NOMO-1 treated with dmso at 0.1 percent for 144 hours (cell line): Measurements from ENCODE around the gene TNNT2.

Source experiments
- DNase-seq: peaks from one replicate; lab custom pipeline; 2025; ENCODE audit not compliant: unreplicated experiment; lab: John Stamatoyannopoulos, UW

The TNNT2 gene

GRCh38 chr1:201357636-201358348, 19.7 kb downstream of the TNNT2 start:
- DNase-seq: no peak

- DNase-seq: no peak
These were observed 20.3 kb downstream of the TNNT2 start for GRCh38 chr1:201357211-201357610.

GRCh38 chr1:201356701-201357100, 20.8 kb downstream of the TNNT2 start:
- no peak for DNase-seq

DNA sequence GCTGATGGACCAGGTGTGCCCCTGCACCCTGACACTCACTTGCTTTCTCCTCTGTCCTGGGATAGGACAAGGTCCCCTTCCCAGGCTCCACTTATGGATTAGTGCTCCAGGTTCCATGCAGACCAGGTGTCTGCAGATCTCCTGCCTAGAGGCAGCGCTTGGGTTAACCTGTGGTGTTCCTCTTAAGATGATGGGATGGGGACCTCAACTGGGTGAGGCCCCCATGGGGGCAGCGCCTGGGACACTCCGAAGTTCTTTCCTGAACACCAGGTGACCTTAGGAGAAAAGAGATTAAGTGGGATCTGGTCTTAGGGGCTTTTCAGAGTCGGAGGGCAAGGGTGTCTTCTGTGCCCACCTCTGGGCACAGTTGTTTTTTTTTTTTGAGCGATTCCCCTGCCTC, 21.2 kb downstream of the TNNT2 start:
- no peak for DNase-seq

DNA sequence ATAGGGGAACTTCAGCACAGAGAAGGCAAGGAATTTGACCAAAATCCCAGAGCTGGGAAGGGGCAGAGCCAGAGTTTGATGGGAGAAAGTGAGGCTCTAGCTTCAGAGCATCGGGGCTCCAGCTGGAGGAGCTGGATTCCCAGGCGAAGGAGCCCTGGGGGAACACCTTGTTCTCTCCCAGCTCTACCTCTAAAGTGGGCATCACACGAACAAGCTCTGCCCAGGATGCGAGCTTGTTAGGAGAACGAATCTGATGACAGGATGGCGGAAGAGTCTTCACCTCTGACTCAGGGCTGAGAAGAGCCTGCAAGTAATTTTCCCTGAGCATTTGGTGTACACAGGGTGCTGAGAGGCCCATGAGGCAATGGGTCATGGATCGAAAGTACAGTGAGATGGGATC, 22.0 kb downstream of the TNNT2 start:
- no peak for DNase-seq

- no peak for DNase-seq
These were observed 22.6 kb downstream of the TNNT2 start for GRCh38 chr1:201354901-201355295.

- DNase-seq: no peak
These were observed 23.2 kb downstream of the TNNT2 start for GRCh38 chr1:201354151-201354900.

DNA sequence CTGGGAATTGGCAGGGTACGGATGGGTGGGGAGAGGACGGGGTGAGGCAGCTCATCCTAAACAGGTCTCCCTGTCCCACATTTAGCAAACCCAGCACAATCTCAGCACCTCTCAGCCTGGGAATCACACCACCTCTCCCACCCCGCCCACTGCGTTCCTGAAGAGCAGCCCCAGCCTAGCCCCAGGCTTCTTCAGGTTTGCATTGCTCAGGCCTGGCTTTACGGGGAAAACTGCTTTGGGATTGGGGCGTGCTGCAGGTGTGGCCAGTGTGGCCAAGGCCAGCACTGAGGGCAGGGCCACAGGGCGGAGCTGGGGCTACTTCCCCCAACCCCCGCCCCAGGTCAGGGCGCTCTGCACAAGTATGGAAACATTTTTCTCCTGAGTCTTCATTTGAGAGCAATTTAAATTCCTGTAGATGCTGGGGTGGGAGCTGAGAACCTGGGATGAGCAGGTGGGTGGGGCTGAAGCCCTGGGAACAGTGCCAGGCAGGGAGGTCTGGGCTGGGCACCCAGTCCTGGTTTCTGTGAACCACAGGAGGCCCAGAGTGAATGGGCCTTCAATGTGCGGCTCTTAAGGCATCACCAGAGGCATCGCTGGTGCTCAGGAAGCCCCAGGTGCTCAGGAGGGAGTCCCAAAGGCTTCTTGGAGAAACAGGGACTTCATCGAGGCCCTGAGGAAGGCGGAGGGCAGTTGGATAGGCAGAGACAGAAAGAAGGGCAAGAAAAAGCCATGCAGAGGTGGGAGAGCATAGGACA, 24.1 kb downstream of the TNNT2 start:
- DNase-seq: no peak

DNA sequence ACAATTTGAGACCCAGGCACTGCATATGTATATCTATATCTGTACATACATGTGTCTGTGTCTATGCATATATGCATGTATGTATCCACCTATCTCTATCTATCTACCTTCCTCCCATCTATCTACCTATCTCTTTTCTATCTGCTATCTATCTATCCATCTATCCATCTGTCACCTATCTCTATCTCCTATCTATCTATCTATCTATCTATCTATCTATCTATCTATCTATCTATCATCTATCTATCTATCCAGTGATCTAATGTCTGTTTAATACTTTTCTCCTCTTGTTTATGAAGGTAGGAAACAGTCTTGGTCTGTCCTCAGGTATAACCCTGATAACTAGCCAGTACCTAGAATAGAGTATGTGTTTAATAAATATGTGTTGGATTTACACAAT, 25.9 kb downstream of the TNNT2 start:
- no peak for DNase-seq

DNA sequence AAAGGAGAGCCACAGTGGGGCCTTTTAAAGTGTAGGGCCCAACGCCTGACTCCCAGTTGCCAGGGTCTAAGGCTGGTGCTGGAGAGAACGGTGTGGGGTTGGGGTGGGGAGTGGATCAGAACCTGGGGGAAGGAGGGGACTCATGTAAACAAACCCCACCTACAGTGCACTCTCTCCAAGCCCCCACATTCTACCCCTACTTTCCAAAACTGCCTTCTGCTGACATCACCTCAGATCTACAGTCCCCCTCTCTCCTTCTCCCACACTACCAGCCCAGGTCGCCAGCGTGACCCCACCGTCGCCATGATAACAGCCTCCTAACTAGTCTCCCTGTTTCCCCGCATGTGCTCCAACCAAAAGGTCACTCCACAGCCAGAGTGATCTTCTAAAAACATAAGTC, 26.6 kb downstream of the TNNT2 start:
- no peak for DNase-seq

- DNase-seq: no peak
These were observed 27.1 kb downstream of the TNNT2 start for GRCh38 chr1:201350361-201350725.

GRCh38 chr1:201349092-201349491, 28.4 kb downstream of the TNNT2 start:
- no peak for DNase-seq

GRCh38 chr1:201348211-201348566, 29.3 kb downstream of the TNNT2 start:
- DNase-seq: no peak

- DNase-seq: no peak
These were observed 29.8 kb downstream of the TNNT2 start for GRCh38 chr1:201347498-201348210.

DNA sequence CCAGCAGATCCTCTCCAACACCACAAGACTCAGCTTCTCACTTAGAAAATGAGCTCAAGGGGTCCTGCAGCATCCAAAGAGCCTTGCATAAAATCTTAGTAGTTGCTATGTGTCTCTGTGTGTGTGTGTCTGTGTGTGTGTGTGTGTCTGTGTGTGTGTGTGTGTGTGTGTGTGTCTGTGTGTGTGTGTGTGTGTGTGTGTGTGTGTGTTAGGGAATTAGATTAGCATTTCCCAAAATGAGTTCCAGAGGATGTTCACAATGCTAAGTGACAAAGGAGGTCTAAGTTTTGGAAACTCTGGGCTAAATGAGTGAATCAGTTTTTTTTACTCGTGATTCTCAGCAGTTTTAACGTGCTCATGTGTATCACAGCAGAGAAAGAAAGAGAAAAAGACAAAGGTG, 30.5 kb downstream of the TNNT2 start:
- DNase-seq: no peak

GRCh38 chr1:201346337-201346939, 31.0 kb downstream of the TNNT2 start:
- DNase-seq: no peak

DNA sequence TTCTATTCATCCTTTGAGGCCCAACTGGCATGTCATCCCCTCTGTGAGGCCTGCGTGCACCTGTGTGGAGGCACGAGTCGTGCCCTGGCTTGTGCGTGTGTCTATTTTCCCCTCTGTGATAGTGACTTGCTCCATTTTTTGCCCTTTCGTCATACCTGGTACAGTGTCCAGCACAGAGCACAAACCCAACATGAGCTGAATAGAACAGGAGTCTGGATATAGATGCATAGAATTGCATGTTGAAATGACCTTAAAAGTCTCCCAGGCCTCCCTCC, 32.5 kb downstream of the TNNT2 start:
- no peak for DNase-seq

- no peak for DNase-seq
These were observed 33.0 kb downstream of the TNNT2 start for GRCh38 chr1:201344206-201345080.

DNA sequence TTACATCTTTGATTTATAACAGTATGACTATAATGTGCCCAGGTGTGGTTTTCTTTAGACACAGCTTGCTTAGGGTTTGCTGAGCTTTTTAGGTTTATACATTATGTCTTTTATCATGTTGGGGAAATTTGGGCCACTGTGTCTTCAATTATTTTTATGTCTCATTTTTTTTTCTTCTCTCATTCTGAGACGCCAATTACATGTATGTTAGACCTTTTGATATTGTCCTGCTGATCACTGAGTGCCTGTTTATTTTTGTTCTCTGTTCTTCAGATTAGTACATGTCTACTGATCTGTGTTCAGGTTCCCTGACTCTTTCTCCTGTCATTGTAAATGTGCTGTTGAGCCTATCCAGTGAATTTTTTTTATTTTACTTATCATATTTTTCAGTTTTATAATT, 36.1 kb downstream of the TNNT2 start:
- no peak for DNase-seq

DNA sequence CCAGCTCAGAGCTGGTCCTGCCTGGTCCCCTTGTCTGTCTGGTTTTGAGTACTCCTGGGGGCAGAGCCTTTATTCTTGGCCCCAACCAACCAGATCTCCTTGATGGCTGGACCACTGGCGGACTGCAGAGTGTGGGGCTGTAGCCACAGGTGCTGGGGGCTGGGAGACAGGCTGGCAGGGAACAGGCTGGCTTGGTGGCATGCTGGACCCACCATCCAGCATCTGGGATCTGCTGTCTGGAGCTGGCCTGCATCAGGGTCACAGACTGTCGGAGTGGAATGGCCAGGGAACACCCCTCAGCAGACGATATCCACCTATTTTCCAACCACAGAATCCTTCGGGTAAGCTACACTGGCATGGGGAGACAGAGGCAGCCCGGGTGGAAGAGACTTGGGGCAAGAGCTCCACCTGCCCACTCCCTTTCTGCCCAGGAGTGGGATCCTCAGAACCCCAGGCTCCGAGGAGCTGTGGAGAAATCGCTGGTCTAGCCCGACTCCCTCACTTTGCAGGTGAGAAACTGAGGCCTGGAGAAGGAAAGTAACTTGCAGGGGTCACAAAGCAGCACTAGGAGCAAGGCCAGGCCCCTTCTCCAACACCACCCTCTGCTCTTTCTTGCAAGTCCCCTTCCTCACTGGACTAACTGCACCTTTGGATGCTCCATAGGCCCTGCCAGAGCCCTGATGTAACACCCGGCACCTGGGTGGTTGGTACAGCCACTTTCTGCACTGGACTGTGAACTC, 40.6 kb downstream of the TNNT2 start:
- no peak for DNase-seq
